ENCODE measurements around the gene RSPH3.

Gene RSPH3, protein sequence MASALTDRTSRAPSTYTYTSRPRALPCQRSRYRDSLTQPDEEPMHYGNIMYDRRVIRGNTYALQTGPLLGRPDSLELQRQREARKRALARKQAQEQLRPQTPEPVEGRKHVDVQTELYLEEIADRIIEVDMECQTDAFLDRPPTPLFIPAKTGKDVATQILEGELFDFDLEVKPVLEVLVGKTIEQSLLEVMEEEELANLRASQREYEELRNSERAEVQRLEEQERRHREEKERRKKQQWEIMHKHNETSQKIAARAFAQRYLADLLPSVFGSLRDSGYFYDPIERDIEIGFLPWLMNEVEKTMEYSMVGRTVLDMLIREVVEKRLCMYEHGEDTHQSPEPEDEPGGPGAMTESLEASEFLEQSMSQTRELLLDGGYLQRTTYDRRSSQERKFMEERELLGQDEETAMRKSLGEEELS

DNA sequence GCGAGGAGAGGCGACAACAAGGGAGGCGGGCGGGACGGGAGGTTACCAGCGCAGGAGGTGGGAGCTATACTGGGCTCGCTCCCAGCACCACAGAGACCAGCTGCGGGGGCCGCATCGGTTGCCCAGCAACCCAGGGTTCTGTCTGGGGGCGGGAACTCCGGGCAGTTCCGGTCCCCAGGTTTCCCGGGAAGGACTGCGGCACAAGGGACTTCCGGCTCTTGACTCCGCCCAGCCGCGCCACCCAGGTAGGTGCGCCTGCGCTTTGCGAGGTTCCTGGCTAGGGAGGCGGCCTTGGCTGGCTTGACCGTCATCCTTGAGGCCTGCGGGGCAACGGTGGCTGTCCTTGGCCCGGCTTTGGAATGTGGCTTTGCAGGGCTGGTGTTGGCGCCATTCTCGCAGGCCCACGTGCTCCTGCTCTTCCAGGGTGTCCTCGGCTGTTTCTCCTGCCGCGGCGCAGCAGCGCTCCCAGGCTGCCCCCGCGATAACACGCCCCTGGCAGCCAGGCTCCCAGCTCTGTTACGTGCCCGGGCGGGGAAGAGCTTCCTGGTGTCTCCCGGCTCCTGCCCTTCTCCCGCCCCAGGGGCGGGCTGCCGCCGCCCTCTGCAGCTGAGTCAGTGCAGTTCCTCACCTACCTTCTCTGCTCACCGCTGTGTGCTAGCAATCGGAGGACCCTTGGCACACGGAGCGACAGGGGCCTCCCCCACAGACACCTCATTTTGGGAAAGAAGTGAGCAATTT, at the start of gene RSPH3:
Gene RSPH3, minus strand, starts transcription at position 537 of the 738 bp plus-strand sequence. CDS start 652 bp downstream, outside the sequence.
- peak; percentile 88 for DNase-seq (ENCODE audit: low read depth)
- TF ChIP-seq, protein P1, sequence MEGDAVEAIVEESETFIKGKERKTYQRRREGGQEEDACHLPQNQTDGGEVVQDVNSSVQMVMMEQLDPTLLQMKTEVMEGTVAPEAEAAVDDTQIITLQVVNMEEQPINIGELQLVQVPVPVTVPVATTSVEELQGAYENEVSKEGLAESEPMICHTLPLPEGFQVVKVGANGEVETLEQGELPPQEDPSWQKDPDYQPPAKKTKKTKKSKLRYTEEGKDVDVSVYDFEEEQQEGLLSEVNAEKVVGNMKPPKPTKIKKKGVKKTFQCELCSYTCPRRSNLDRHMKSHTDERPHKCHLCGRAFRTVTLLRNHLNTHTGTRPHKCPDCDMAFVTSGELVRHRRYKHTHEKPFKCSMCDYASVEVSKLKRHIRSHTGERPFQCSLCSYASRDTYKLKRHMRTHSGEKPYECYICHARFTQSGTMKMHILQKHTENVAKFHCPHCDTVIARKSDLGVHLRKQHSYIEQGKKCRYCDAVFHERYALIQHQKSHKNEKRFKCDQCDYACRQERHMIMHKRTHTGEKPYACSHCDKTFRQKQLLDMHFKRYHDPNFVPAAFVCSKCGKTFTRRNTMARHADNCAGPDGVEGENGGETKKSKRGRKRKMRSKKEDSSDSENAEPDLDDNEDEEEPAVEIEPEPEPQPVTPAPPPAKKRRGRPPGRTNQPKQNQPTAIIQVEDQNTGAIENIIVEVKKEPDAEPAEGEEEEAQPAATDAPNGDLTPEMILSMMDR (conservative IDR thresholded peaks at IDR 0.05; ENCODE audit: low read length) = peak; percentile 28
- peak within 1 kb of the TSS; percentile 97 for H3K4me3 ChIP-seq (ENCODE audit: low read length)

DNA sequence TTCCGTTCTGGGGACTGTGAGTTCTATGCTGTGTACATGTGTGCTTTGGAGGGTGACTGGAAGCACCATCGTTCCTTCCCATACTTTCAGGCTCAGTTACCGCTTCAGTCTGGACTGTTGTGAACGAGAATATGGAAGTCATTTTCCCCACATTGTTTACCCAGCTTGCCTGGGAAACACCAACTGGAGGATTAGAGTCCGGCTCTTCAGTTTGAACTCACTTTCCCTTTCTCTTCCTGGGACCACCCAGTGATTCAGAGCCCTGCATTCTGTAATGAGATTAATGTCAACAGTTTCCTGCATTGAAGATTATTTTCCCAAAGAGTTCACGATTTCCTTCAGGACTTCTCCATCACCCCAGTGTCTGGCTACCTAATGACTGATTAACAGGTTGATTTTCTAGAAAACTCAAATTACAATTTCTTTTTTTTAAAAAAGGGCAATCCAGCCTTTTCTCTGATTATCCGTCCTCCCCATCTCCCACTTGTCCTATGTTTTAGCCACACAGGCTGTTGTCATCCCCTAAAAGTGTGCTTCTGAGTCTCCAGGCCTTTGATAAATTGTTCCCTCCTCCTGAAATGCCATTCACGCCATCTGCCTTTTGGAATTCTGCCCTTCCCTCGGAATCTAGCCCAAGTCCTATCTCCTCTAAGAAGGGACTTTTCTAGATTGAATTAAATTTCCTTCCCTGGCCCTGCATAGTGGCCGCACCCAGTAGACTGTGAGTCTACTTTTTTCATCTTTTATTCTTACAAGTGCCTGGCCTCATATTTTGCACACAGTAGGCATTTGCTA, 48.1 kb upstream of the RSPH3 start:
- TF ChIP-seq, protein P1 (conservative IDR thresholded peaks at IDR 0.05; ENCODE audit: low read length) = no peak
- DNase-seq (ENCODE audit: low read depth) = no peak

DNA sequence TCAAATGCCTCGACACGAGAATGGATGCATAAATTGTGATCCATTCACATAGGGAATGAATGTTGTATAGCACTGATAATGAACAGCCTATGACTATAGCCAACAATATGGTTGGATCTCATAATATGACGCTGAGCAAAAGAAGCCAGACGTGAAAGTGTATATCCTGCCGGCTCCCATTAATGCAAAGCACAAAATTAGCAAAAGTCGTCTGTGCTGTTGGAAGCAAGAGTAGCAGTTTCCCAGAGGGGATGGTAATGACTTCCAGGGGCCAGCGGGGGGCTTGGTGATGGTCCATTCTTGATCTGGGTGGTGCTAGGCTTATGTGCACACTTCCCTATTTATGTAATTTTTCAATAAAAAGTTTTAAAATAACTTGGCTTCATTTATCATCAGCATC, 45.8 kb upstream of the RSPH3 start:
- DNase-seq (ENCODE audit: low read depth) = no peak
- TF ChIP-seq, protein P1 (conservative IDR thresholded peaks at IDR 0.05; ENCODE audit: low read length) = no peak
- H3K4me3 ChIP-seq (ENCODE audit: low read length) = no peak overlapping the region

More for the DNA sequence above, 48.1 kb upstream of the RSPH3 start:
- no peak overlapping the region for H3K4me3 ChIP-seq (ENCODE audit: low read length)

DNA sequence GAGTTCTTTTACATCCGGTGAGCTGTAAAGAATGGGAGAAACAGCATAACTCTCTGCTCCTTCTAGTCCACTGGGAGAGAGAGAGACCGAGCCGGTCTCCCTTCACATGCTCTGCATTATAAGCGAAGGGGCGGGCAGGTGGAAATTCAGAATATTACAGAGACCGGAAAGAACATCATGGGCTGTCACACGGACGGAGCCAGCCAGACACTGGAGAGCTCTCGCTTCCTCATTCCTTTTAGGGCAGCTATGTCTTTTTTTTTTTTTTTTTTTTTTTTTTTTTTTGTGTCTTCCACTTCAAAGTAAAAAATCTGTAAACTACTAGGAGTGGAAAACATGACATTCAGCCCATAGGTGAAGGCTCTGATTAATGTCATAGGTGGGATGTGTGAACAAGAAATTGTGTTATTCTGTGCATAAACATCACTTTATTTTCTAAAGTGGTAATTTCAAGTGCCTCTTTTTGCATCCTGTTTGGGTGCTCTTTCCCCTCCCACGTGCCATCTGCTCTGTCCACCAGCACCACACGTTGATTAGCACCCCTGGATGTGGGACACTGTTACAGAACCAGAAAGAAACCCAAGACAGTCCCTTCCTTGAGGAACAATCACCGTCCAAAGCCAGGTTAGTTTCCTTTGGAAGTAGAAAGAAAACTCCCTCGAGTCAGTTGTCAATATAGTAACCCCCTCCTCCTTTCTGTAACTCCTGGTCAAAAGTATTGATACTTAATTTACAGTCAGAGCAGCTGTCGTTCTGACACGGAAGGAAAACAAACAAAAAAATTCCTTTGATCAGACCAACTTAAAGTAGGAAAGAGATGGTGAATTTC, 45.1 kb upstream of the RSPH3 start, which contains the start of gene TAGAP:
Gene TAGAP, minus strand, starts transcription at position 93 of the 829 bp plus-strand sequence. CDS start 845 bp downstream, outside the sequence.
- TF ChIP-seq, protein P1 (conservative IDR thresholded peaks at IDR 0.05; ENCODE audit: low read length) = no peak
- DNase-seq (ENCODE audit: low read depth) = peak; percentile 28
- no peak within 1 kb of the TSS for H3K4me3 ChIP-seq (ENCODE audit: low read length)

DNA sequence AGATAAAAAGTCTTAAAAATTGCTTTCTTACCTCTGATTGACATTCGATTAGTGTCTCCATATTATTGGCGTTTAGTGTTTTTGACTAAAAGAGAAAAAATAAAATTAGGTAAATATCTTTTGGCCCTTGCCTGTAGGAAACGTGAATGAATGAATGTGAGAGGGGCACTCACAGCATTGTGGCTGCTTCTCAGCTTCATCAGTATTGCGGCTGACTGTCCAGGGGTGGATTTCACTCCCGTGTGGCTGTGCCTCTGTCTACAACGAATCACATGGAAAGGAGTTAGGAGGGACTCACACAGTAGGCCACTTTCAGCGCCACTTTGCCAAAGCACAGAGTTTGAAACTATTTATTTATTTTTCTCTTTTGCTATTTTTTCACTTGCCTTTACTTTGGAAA, 43.9 kb upstream of the RSPH3 start:
- TF ChIP-seq, protein P1 (conservative IDR thresholded peaks at IDR 0.05; ENCODE audit: low read length) = no peak
- H3K4me3 ChIP-seq (ENCODE audit: low read length) = no peak overlapping the region
- no peak for DNase-seq (ENCODE audit: low read depth)

DNA sequence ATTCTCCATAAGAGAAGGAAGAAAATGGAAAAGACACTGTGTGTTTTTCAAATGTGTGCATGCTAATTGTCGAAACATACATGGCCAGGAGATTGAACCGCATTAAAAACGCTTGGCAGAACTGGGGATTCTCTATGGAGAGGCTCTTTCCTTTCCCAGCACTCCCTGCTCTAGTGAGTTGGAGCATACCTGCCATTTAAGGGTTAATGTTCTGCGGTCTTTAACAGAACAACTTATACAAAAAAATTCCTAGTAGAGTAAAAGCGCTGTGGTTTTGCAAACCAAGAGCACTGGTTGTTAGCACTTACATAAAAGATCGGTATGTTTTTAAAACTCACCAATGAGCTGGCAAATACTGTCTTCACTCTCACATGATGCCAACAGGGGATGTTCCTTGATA, 43.2 kb upstream of the RSPH3 start:
- no peak overlapping the region for H3K4me3 ChIP-seq (ENCODE audit: low read length)
- no peak for DNase-seq (ENCODE audit: low read depth)

More for the DNA sequence above, 43.2 kb upstream of the RSPH3 start:
- TF ChIP-seq, protein P1 (conservative IDR thresholded peaks at IDR 0.05; ENCODE audit: low read length) = no peak; the same call in 1 of the 2 replicates

All from AG10803 (cell line).